Small intestine (tissue), 7 donors: ENCODE results near the gene WDR1. TPM values are rescaled to one million over a fixed set of nuclear protein-coding genes. Genes with fewer than 3 reads are reported as not detected.

ENCODE experiments used
- DNase-seq, 2 donors: peaks; one replicate each; pipeline versions ENCODE4 v3.0.0 to v3.0.0-alpha.2; 2013
- FAIRE-seq: peaks from 2 replicates; lab custom pipeline; 2012; peaks lifted over from hg19 to GRCh38; lab: Jason Lieb, UNC
- H3K27ac ChIP-seq, 3 donors: one replicate each; pipeline ENCODE4 v1.5.1; 2013; ENCODE audit warnings: low read length in 2 of 3, mild to moderate bottlenecking in 2 of 3, control low read depth in 1 of 3, inconsistent platforms in 1 of 3, low read depth in 1 of 3, moderate library complexity in 1 of 3
- H3K27me3 ChIP-seq, 3 donors: one replicate each; pipeline ENCODE4 v1.6.1; 2013; ENCODE audit warnings: low read length in 3 of 3, inconsistent platforms in 1 of 3; ENCODE audit not compliant: control insufficient read depth in 3 of 3, insufficient read depth in 3 of 3
- H3K36me3 ChIP-seq, 3 donors: one replicate each; pipeline ENCODE4 v1.6.1; 2013; ENCODE audit warnings: low read length in 3 of 3, inconsistent platforms in 1 of 3, low read depth in 1 of 3, mild to moderate bottlenecking in 1 of 3, moderate library complexity in 1 of 3; ENCODE audit not compliant: control insufficient read depth in 3 of 3, insufficient read depth in 2 of 3
- H3K4me1 ChIP-seq, 3 donors: one replicate each; pipeline ENCODE4 v1.6.1; 2013; ENCODE audit warnings: low read length in 2 of 3, inconsistent platforms in 1 of 3, low read depth in 1 of 3, mild to moderate bottlenecking in 1 of 3, moderate library complexity in 1 of 3; ENCODE audit not compliant: control insufficient read depth in 3 of 3, insufficient read depth in 2 of 3
- H3K4me3 ChIP-seq, 3 donors: one replicate each; pipeline ENCODE4 v1.5.1; 2013; ENCODE audit warnings: low read length in 3 of 3, control low read depth in 1 of 3, inconsistent platforms in 1 of 3, low read depth in 1 of 3, mild to moderate bottlenecking in 1 of 3, moderate library complexity in 1 of 3
- H3K9me3 ChIP-seq, 2 donors: one replicate each; pipeline ENCODE4 v1.6.1; 2013; ENCODE audit warnings: low read depth in 1 of 2, low read length in 1 of 2; ENCODE audit not compliant: control insufficient read depth in 2 of 2, insufficient read depth in 1 of 2
- WGBS, 3 donors: extraction: QIAGEN DNeasy Blood & Tissue Kit; methylation state at CpG; one replicate each; pipeline ENCODE4 v1.1.7; 2013; 5-methylcytosine and 5-hydroxymethylcytosine counted together
- polyA plus RNA-seq, 4 donors: library from polyadenylated mRNA; stranded (reverse) in 3 of 4; unstranded in 1 of 4; fragments of 200-250 nt in 3 of 4; fragments of 120-200 nt in 1 of 4; gene quantifications; one replicate each; pipeline versions ENCODE4 v1.2.1 to v1.2.3, GENCODE V29; 2013
- donor health status: healthy with polysubstance abuse.
- donor health status: control.
- donor health status: control.
- donor health status: Bipolar disorder and iron deficiency.
- donor health status: healthy.

The WDR1 gene
- polyA plus RNA-seq, 4 donors, result 147 to 196 (median 165) TPM

DNA sequence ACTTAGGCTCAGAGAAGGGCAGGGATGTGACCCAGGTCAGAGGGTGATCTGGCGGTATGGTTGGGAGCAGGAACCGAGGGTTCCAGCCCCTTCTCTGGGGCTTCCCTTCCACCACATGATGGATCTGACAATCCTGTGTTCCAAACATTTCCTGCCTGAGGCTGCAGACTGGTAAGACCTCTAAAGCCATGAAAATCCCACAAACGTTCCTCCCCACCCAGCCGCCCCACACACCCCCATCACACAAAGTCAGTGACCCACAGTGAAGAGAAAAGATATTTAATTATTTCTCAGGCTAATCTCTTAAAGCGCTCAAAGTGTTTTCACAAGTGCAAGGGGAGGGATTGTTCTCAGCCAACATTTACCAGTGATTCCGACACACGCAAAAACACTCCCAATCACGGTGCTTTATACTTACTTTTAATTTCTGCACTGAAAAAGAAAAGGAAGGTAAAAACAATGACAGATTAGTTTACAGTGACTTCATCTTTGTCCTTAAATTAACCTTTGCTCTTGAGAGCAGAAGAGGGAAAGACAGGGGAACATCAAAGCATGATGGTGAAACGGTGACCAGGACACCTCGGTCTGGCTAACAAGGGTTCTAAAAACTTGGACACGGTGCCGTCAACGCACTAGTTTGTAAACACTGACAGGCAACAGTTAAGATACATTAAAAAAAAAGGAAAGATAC is 42.4 kb downstream of the WDR1 start:
- Histone ChIP-seq H3K36me3 (peaks cover 24 to 65% (median 33%) of the 10 kb centered on the region in 3 donors), H3K27ac (no peak overlapping the region), H3K4me1 (no peaks in the 10 kb centered on the region), H3K27me3 (no peaks in the 10 kb centered on the region), H3K9me3 (no peaks in the 10 kb centered on the region), H3K4me3 (no peak overlapping the region)
- 78 to 86% (median 86%) methylated on average over 13 of the region's 13 CpGs for WGBS, 3 donors
- FAIRE-seq (no peak), DNase-seq (no peak)

DNA sequence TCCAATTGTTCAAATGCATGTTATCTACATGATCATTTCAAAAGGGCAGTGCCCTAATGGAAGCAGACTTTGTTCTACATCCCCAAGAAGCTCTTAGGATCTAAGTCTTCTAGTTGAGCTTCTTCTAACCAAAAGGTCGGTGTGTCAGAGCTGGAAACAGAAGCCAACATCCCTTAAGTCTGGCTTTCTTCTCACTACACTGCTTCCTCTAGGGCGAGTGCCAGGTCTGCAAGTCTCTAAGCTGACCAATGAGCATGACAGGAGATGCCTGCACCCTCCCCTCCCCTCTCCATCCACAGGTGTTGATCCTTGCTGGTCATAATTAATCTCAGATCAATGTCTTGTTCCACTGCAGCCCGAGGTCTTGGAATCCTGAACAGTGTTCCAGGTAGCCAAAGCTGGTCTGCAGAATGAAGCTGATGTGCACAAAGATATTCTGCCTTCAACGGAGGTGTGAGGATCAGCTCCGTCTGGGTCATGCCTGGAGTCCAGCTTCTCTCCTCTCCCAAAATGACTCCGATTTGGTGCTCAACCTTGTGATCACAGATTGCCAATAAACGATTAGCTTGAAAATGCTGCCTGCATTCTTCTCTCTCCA is 44.1 kb downstream of the WDR1 start:
- no peak for DNase-seq
- peaks cover 20 to 53% (median 23%) of the 10 kb centered on the region in 3 donors for H3K36me3 ChIP-seq

DNA sequence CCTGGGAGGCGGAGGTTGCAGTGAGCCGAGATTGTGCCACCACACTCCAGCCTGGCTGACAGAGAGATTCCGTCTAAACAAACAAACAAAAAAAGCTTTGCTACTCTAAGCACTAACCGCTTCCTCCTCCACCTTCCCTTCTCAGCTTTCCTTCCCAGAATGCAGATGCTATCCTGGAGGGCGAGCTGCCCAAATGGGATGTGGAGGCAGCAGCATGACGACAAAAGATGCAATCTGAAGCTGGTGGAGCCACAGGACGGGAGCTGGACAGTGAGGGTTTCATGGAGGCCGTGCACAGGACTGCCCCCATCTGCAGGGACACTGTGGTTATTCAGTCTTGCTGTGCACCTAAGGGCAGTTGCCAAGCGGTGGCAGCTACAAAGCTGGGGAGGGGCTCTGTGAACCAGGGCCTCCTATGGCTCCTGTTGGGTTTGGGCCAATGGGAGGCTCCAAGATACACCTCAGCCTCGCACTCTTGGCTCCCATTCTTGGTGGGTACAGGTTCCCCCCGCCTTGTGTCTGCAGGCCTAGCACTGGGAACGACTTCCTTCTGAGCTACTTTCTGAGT is 47.4 kb downstream of the WDR1 start:
- FAIRE-seq, result no peak
- Histone ChIP-seq H3K4me1 (no peaks in the 10 kb centered on the region), H3K27me3 (no peaks in the 10 kb centered on the region), H3K9me3 (no peaks in the 10 kb centered on the region), H3K36me3 (peaks cover 0 to 32% (median 12%) of the 10 kb centered on the region in 3 donors), H3K27ac (no peak overlapping the region), H3K4me3 (no peak overlapping the region)
- no peak for DNase-seq
- WGBS, 3 donors, result 91 to 98% (median 92%) methylated on average over 12 of the region's 12 CpGs

More for the DNA sequence above, 44.1 kb downstream of the WDR1 start:
- H3K4me1 ChIP-seq, result no peaks in the 10 kb centered on the region
- no peaks in the 10 kb centered on the region for H3K9me3 ChIP-seq
- no peak overlapping the region for H3K27ac ChIP-seq
- WGBS, 3 donors, result 68 to 77% (median 69%) methylated on average over 7 of the region's 7 CpGs
- H3K4me3 ChIP-seq, result no peak overlapping the region
- no peak for FAIRE-seq
- H3K27me3 ChIP-seq, result no peaks in the 10 kb centered on the region

DNA sequence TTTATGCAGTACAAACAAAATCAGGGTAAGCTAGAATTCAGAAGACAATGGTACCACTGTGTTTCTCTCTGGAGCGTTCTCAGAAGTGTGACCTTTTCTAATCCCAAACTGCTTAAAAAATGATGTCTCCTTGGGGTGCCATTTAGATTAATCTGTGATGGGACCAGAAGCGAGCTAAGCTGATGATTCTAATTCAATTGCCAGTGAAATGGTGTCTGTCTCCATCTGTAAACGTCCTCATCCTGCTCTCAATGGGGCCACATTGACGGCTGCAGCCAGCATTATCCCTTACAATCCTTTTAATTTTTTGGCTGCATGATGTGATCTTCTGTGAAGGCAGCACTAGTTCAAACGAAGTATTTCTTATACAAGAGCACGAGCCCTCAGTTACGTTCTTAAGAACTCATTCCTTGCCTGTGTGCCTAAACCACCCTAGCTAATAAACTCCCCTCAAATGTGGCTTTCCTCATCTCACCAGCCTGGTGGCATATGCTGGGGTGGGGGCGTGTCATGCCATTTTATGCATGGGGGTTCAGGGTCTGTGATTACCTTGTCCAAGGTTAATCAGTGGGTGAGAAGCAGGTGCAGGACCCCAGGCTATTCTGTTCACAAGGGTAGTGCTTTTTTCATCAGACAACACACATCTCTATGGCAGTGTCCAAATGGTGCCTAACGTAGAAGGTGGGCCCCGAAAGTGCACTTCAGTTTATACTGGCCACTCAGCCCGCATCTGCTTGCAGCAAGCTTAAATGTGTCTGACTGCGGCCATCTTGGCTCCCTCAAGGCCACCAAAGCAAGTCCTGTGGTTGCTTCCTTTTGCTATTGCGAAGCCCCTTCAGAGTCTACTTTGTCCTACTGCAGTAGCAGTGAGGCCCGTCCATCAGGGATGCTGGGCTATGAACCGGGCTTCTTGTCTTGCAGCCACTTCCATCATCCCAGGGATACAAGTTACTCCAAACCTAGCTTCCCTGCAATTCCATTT is 49.6 kb downstream of the WDR1 start:
- 93 to 96% (median 94%) methylated on average over 15 of the region's 15 CpGs for WGBS, 3 donors
- FAIRE-seq, result no peak
- H3K9me3 ChIP-seq, result no peaks in the 10 kb centered on the region
- no peak overlapping the region for H3K4me3 ChIP-seq
- H3K36me3 ChIP-seq, result peaks cover 0 to 30% (median 10%) of the 10 kb centered on the region in 3 donors
- no peaks in the 10 kb centered on the region for H3K27me3 ChIP-seq
- no peak overlapping the region for H3K27ac ChIP-seq
- DNase-seq, result no peak
- no peaks in the 10 kb centered on the region for H3K4me1 ChIP-seq

DNA sequence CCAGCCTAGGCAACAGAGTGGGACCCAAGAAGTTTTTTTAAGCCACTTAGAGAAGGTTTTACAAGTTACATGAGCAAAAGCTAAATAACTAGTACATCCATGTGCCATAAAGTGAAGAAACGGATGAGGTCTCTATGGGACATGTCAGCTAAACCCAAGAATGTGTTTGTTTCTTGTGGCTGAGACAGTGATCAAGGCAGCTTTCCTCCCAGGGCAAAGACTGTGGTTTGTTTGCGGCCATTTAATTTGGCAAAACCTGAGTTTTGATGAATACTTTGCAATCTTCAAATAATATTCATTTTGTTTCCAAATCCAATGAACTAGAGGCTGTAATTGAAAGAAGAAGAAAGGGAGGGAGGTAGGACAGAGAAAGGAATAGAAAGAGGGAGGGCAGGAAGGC is 50.4 kb downstream of the WDR1 start:
- Histone ChIP-seq H3K9me3 (no peaks in the 10 kb centered on the region), H3K4me3 (no peak overlapping the region), H3K36me3 (peaks cover 0 to 30% (median 10%) of the 10 kb centered on the region in 3 donors), H3K4me1 (no peaks in the 10 kb centered on the region), H3K27me3 (no peaks in the 10 kb centered on the region), H3K27ac (no peak overlapping the region)
- no peak for FAIRE-seq
- 49 to 73% (median 69%) methylated on average over 2 of the region's 2 CpGs for WGBS, 3 donors
- no peak for DNase-seq

DNA sequence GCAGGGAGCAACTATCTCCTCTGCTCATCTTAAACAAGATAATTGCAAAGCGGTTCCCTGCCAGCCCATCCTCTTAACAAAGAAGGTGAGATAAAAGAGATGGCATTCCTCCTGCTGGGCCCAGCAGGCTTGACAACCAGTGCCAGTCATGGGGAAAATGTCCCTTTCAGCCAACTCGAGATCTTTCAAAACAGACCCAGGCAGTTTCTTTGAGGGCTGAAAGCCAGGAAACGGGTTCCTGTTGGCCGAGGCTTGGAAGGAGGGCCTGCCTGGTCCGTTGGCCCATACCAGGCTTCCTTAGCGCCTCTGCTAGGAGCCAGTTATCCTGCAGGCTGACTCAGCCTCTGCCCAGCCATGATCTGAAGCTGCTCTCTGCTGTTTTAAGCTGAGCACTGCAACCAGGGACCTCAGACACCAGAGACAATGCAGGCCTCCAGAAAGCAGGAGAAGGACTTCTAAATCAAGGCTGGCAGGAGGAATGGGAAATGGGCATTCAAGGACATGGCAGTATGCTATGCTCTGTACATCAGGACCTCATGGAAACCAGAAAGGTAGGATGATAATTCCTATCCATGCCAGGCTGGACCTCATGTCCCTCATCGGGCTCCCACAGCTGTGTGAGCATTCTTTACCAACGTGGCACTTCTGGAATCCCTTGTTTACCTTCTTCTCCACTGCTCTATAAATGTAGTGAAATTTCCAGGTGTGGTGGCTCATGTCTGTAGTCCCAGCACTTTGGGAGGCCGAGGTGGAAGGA is 52.9 kb downstream of the WDR1 start:
- WGBS, 3 donors, result 62 to 80% (median 76%) methylated on average over 9 of the region's 9 CpGs
- H3K27ac ChIP-seq, result peak overlapping the region in 1 of 3 donors; percentile 40
- H3K27me3 ChIP-seq, result no peaks in the 10 kb centered on the region
- peaks cover 0 to 20% (median 6%) of the 10 kb centered on the region in 3 donors for H3K36me3 ChIP-seq
- DNase-seq (peak in 1 of 2 donors; percentile 53), FAIRE-seq (no peak)
- H3K4me1 ChIP-seq, result no peaks in the 10 kb centered on the region
- no peak overlapping the region for H3K4me3 ChIP-seq
- peaks cover 0 to 3% of the 10 kb centered on the region in 2 donors for H3K9me3 ChIP-seq

DNA sequence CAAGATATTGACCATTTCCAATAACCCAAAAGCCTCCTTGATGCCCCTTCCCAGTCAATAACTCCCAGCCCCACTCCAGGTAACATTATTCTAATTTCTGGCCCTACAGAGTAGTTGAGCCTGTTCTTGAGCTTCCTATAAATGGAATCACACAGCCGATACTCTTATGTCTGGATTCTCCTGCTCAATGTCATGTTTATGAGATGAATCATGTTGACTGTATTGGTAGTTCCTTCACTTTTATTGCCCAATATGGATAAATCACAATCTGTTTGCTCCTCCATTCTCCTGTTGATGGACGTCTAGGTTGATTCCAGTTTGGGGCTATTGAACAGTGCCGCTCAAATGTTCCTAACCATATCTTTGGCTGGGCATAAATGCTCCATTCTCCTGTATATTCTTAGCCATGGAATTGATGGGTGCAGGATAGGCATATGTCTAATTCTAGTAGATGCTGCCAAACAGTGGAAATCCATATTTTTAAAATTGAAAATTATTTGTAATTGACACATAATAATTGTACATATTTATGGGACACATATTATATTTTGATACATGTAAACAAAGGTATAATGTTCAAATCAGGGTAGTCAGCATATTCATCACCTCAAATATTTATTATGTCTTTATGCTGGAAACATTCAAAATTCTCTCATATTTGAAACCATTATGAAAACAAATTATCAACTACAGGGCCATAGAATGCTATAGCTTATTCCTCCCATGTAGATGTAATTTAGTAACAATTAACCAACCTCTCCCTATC is 54.8 kb downstream of the WDR1 start:
- no peak for DNase-seq
- Histone ChIP-seq H3K27ac (no peak overlapping the region), H3K4me1 (no peaks in the 10 kb centered on the region), H3K36me3 (peaks cover 0 to 11% (median 2%) of the 10 kb centered on the region in 3 donors), H3K27me3 (no peaks in the 10 kb centered on the region), H3K4me3 (no peak overlapping the region), H3K9me3 (peaks cover 0 to 5% of the 10 kb centered on the region in 2 donors)
- FAIRE-seq, result no peak
- WGBS, 3 donors, result 87 to 90% (median 90%) methylated on average over 3 of the region's 3 CpGs
